SK-N-DZ (cell line): ENCODE data around the gene SSH2.

Experiments used
- DNase-seq: peaks from one replicate; pipeline ENCODE4 v3.0.0-alpha.2; 2015; ENCODE audit warnings: low spot score

The SSH2 gene

DNA sequence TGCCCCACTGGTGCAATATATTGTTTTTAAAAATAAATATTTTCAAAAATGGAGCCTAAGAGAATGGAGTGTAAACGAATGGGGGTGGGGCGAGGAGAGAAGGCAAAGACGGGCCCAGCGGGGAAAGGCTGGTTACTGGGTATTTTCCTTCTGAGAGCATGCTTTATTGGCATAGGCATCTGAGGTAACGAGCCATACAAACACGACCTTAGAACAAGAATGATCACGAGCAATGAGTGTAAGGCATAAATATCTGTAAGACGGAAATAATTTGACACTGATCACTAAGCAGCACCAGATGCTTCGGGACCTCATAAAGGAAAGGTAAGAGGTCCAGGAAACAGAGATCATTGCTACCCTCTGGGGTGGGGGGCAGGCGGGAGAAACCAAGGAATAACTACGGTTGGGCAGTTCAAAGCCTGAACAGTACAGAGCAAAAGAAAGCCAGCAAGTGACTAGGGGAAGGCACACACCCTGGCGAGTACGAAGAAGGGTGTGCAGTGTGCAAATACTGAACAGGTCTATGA is 959 bp downstream of the SSH2 start:
- peak; percentile 58 for DNase-seq

DNA sequence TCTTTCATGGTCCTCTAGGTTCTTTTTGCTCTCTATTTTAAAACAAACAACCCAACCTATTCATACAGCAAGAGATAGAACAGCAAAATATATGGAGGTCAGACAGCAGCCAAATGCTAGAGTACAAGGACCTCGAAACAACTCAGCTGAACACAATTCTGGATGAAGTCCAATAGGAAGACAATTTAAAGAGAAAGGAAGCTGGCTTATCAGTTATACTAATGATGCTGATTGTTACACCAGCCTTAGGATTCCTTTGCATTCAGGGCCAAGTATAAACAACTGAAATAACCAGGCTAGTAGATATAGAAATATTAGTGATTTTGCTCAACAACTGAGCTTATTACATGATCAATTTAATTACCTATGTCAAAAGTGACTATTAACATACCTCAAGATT is 2.5 kb downstream of the SSH2 start:
- DNase-seq = no peak

DNA sequence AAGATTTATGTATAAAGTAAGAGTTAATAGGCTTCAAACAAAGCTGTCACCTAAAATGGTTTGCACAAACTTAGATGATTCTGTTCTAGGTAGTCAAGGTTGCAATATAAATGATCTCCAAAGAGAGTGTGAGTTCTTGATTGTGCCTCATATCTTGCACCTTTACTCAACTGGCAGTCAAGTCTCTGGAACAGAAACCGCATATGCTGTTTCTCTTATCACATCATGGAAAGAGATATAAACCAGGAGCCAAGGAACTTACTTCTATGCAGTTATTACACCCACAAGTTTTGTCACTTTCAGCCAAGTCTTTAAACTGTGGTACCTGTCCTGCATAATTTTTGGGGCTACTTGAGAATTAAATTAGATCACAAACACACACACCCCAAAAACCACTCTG is 5.2 kb downstream of the SSH2 start:
- DNase-seq = no peak

DNA sequence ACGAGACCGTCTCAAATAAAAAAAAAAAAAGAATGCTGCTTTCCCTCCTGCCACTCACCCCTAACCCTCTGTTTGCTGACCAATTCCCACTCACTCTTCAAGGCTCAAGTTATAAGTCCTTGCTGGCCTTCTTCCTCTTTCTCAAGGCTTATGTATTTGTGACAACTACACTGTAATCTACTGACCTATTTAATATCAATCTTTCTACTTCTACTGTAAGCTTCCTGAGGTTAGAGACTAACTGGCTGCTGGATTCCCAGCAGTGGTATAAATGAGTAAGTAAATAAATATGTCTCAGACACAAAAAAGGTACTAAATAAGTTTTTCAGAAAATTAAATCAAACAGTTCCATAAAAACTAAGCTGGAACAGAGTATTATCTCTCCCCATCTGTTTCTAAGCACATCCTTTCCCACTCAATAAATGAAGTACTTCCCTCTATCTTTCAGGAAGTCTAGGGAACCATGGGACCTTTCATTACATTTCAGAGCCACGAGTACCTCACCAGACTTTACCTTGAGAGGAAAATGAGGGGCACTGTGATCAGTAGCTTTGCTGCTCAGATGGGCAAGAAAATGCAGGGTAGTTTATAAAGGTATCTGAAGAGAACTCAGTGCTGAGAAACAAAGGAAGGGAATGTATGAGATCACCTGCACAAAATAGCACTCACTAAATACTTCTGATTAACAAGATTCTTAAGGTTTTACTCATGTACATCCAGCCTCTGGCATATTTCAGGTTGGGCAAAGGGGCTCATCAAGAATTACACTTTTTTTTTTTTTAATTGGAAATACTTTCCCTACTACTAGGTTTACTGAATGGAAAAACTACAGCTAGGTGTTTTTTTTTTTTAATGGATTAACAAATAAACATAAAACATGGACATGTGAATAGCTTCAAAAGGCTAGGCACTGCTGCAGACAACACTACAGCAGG is 10.8 kb downstream of the SSH2 start:
- no peak for DNase-seq

DNA sequence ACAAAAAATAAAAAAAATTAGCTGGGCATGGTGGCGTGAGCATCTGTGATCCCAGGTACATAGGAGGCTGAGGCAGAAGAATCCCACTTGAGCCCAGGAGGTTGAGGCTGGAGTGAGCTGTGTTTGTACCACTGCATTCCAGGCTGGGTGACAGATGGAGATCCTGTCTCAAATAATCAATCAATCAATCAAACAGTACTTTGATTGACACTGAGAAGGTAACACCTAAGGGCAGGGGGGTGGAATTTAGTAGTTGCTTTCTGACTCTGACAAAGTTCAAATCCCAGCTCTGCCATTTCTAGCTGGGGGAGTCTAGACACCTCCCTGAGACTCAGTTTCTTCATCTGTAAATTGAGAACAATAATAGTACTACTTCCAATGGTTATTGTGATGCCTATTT is 12.0 kb downstream of the SSH2 start:
- no peak for DNase-seq

DNA sequence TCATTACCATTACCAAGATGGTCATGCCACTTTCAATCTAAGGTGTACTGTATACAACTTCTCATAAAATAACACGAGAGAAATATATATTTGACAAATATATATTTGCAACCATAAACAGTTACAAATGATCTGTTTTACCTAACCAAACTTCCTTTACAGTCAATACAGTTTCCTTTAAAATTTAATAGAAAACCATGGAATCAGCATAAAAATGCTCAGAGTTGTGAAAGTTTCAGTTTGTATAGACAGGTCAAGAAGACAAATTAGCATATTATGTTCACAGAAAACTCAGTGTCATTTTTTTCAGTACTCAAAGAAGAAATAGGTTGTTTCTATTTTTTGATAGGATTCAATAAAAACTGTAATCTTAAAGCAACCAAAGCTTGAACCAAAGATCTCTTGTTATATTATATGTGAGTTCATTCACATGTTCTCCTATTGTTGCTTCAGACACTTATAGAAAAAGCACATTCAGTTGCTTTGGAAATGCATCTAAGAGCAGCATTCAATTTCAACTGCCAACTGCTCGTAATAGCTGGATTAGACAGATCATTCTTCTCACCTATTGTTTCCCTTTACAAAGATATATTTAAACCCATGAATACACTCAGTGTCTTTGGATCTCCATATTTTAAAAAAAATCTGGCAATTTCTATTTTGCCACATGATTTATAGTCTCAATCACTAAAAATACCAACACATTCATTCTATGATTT is 15.1 kb downstream of the SSH2 start:
- no peak for DNase-seq

DNA sequence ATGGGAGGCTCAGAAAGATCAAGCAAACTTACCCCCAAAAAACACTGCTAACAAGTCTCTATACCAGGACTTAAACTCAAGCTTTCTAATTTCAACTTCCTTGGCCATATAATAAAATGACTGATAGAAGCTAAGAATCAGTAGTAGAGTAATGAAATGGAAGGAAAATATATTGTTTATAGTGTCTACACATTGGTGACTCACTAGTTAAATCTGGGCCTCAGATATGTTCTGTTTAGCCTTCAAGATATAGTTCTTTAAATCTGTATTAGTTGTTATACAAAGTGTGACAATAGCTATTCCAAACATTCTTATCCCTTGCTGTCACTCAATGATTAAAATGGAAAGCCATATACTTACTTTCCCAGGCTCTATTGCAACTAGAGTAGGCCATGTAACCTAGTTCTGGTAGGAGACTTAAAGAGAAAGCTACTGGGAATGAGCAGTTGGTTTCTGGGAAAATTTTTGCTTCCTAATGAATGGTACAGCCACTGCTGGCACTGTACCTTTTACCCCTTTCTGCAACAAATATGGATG is 18.3 kb downstream of the SSH2 start:
- DNase-seq = no peak

DNA sequence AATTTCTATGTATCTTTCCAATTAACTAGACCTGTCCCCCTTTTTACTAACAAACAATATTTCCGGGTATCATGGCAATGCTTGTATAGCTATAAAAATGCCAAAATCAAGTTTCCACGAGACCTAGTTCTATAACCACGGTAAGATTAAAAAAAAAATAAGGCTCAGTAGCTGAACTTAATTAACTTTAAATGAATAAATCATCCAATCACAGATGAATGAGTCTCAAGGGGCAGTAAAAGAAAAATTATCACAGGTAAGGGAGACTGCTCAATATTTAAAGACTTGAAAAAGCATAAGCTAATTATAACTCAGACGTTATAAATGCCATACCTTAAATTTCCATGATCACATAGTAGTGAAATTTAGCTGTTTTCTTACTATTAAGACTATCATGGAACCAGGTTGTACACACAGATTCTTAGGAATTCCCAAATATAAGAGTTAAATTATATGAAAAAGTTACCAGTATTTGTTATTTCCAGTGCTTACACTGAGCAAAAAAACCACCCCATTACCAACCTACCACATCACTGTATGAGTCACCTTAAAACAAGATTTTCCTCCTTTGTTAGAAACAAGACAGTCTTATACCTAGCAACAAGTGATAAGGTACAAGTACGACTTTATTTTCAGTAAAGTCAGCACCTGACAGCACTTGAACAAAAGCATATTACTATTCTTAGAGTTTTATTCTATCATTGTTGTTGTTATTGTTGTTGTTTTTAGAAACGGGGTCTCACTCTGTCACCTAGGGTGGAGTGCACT is 20.6 kb downstream of the SSH2 start:
- no peak for DNase-seq

DNA sequence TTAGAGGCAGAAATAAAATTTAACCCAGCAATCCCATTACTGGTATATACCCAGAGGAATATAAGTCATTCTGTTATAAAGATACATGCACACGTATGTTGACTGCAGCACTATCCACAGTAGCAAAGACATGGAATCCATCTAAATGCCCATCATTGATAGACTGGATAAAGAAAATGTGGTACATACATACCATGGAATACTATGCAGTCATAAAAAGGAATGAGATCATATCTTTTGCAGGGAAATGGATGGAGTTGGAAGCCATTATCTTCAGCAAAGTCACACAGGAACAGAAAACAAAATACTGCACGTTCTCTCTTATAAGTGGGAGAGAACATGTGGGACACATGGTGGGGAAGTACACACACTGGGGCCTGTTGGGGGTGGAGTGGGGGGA is 23.1 kb downstream of the SSH2 start:
- DNase-seq = no peak

DNA sequence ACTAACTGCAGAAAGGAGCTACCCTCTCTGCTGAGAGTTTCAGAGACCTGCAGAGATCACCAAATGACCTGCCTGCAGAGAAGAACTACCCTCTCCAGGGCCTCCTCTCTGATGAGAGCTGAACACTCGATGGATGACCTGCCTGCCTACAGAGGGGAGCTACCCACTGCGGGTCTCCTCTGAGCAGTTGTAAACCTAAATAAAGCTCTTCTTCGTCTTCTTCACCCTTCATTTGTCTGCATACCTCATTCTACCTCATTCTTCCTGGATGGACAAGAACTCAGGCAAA is 24.2 kb downstream of the SSH2 start:
- DNase-seq = no peak

DNA sequence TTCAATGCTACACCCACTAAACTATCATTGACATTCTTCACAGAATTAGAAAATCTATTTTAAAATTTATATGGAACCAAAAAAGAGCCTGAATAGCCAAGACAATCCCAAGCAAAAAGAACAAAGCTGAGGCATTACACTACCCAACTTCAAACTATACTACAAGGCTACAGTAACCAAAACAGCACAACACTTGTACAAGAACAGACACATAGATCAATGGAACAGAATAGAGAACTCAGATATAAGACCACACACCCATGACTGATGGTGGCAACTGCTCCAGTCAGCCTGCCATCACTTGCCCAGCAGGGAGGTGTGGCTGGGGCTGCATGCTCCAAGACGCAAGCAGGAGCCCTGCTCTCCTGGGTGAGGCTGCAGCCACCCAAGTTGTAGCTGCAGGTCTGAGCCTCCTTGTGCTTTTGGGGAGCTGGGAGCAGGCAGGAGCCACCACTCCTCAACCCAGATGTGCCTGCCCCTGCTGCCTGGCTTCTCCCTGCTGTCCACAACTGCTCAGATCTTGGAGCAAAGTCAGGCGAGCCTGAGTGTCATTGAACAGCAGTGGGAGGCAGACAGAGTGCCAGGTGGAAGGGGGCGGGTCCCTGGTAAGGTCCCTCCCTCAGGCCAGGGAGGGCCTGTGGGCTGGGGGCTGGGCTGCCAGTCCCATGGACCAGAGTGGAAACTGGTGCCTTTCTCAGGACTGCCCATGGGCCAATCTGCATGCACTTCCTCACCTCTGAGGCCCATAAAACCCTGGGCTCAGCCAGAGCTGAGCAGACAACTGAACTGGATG is 24.7 kb downstream of the SSH2 start:
- DNase-seq = no peak

DNA sequence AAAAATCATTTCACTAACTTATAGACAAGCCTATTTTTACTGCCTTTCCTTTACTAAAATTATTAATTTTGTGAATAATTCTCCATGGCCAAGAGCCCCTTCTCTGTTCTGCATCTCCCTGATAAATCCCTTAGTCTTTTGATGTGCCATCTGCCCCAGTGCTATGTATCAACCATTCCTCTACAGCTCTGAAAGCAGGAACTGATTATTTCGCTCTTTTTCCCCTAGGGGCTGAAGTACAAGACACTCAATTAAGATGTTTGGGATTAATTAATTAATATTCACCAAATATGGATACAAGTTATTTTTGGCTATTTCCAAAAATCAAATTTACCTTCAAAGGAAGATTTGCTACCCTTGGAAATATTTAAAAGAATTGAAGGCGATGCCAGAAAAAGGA is 26.6 kb downstream of the SSH2 start:
- DNase-seq = no peak

DNA sequence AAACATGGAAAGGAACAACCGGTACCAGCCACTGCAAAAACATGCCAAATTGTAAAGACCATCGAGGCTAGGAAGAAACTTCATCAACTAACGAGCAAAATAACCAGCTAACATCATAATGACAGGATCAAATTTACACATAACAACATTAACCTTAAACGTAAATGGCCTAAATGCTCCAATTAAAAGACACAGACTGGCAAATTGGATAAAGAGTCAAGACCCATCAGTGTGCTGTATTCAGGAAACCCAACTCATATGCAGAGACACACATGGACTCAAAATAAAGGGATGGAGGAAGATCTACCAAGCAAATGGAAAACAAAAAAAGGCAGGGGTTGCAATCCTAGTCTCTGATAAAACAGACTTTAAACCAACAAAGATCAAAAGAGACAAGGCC is 32.9 kb downstream of the SSH2 start:
- DNase-seq = peak; percentile 46

DNA sequence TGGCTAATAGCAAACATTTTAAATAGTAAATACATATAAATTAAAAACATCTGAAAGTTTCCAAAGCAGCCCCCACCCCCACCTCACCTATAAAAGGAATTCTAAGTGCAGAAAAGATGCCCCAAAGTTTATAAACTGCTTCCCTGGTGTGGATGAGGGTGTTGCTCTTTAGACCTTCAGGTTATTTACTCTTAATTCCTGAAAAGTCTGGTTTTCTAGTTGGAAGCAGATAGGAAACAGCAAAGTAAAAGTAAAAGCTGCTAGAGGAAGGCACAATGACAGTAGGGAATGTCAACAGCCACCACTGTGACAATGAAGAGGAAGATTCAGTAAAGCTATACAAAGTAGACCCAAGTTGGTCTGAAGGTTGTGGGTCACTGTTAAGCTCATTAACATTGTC is 37.8 kb downstream of the SSH2 start:
- DNase-seq = no peak

DNA sequence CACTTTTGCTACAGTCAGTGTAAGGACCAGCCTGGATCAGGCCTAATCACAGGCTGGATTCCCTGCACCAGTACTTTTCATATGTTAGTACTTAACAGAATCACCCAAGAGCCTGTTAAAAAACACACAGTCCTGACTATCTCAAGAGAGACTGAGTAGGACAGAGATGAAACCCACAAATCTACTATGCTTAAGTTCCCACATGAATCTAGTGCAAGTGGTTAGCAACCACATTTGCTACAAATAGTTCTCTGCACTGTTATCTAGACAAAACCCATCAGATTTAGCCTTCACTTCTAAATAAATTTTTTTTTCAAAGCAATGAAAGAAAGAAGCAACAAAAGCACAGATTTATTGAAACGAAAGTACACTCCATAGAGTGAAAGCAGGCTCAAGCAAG is 38.9 kb downstream of the SSH2 start:
- no peak for DNase-seq

DNA sequence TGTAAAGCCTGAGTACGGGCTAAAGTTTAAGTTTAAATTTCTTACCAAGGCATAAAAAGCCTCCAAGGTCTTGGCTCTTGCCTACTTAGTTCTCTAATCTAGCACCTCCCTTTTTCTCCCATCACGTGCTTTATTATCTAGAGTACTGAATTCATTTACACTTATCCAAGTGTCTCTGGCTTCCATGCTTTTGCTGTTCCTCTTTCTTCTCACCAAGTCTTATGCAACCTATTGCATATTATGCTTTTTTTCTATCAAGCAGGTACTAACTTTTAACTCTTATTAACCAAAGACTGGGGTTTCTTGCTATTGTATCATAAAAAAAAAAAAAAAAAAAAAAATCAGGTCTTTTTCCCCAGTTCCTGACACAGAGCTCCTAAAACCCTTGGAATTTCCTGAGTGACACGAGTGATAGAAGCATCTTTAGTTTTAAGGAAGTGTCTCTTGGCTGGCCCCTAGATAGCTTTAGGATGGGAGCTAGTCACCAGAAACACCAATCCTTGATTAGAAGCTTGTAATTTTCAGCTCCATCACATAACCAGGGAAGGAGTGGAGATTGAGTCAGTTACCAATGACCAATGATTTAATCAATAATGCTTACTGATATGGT is 44.9 kb downstream of the SSH2 start:
- no peak for DNase-seq

DNA sequence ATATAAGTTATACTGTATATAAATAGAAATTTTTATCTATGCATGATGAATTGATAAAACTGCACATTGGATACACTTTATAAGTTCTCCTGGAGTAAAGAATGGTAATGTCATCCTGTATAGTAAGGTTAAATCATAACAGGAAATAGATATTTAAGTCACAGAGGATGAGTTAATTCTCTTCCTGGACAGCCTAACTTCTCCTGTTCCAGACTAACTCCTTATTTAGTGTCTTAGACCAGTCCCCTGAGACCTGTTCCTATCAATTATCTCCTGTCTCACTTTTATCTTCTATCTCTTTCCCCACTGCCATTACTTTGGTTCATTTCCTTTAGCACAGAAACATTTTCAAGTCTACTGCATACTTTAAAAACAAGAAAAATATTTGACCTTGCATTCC is 46.5 kb downstream of the SSH2 start:
- DNase-seq = no peak

DNA sequence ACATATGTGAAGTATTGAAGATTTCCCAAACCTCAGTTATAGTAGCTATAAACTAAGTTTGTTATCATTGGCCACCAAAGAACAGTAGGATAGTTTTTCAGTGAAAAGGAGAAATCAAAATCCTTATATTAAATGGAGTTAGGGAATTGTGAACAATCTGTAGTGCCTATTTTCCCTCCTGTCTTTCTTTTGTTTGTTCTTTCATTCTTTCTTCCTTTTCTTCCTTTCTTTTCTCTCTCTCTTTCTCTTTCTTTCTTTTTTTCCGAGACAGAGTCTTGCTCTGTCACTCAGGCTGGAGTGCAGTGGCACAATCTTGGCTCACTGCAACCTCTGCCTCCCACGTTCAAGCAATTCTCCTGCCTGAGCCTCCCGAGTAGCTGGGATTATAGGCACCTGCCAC is 48.8 kb downstream of the SSH2 start:
- DNase-seq = no peak

DNA sequence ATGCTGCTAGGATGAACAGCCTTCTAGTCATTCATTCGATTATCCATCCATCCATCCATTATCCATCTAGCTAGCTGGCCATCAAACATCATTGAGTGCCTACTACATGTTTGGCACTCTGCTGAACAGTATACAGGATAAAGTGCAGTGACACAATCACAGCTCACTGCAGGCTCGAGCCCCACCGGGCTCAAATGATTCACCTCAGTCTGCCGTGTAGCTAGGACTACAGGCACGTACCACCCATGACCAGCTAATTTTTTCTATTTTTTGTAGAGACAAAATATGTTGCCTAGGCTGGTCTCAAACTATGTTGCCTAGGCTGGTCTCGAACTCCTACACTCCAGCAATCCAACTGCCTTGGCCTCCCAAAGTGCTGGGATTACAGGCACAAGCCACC is 50.0 kb downstream of the SSH2 start:
- DNase-seq = no peak

DNA sequence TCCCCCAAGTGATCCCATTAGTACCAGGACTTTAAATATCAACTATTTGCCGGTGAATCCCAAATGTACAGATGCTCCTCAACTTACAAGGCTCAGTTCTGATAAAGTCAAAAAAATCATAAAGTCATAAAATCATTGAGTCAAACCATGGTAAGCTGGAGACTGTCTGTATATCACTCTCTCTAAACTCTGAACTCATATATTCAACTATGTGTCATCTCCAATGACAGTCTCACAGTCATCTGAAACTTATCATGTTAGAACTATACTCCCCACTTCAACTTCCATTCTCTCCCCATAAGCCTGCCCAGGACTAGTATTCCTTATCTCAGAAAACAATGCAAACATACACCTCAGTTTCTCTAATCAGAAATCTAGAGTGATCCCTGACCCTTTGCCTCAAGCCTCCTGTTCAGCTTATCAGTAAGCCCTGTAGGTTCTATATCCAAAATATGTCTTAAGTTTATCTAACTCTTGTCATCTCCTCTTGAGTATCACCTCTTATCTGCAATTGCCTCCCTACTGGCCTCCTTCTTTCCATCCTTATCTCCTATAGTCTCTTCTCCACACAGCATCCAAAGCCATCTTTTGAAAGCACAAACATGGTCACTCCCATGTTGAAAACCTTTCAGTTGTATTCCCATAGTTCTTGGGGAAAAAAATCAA is 55.0 kb downstream of the SSH2 start:
- DNase-seq = no peak
